ENCODE measurements around the gene MSANTD2. TPM values are rescaled to one million over a fixed set of nuclear protein-coding genes. Genes with fewer than 3 reads are reported as not detected.
A peak's percentile ranks its signal among the peaks of the same experiment; 100 is the strongest.
"Not testable (repeated sequence)": the region's sequence is repeated elsewhere in the genome, so short reads cannot be mapped to it uniquely, and the experiment has no call there.

Gene MSANTD2
- total RNA-seq, 1 donor from 2014 or later, result 43.8 TPM

- peak; percentile 37 for DNase-seq (ENCODE audit: low spot score)
Measured at GRCh38 chr11:124776865-124777645, 23.2 kb downstream of the MSANTD2 start.

DNA sequence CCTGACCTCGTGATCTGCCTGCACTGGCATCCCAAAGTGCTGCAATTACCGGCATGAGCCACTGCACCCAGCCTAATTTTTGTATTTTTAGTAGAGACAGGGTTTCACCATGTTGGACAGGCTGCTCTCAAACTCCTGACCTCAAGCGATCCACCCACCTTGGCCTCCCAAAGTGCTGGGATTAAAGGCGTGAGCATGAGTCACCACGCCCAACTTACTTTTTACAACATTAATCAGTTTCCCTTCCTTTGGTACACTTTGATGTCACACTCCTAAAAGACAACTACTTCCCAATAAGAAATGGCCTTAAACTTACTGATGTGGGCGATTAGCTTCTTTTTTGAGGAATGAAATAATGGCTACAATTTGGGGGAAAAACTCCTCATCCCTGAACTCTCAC is 29.2 kb downstream of the MSANTD2 start:
- DNase-seq (ENCODE audit: low spot score), result not testable (repeated sequence)

GRCh38 chr11:124769806-124770774 is 30.1 kb downstream of the MSANTD2 start:
- DNase-seq (ENCODE audit: low spot score), result no peak

DNA sequence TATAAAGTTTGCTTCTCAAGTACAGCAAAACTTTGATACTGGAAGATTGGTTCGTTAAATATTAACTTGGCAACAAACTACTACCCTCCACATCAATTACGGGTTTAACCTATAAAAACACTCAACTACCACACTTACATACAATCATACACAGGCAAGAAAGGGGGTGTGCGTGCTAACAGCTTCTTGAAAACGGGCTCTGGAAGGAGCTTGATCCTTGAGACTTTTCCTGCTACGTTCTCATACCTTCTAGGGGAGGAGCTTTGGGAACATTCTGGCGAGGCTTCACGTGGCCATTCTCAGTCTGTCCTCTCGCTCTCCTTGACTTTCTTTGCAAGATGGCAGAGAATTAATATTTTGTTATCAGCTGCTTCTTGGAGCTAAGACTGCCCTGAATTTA is 31.3 kb downstream of the MSANTD2 start:
- no peak for DNase-seq (ENCODE audit: low spot score)

- no peak for DNase-seq (ENCODE audit: low spot score)
Measured at GRCh38 chr11:124766156-124766555, 34.0 kb downstream of the MSANTD2 start.

DNA sequence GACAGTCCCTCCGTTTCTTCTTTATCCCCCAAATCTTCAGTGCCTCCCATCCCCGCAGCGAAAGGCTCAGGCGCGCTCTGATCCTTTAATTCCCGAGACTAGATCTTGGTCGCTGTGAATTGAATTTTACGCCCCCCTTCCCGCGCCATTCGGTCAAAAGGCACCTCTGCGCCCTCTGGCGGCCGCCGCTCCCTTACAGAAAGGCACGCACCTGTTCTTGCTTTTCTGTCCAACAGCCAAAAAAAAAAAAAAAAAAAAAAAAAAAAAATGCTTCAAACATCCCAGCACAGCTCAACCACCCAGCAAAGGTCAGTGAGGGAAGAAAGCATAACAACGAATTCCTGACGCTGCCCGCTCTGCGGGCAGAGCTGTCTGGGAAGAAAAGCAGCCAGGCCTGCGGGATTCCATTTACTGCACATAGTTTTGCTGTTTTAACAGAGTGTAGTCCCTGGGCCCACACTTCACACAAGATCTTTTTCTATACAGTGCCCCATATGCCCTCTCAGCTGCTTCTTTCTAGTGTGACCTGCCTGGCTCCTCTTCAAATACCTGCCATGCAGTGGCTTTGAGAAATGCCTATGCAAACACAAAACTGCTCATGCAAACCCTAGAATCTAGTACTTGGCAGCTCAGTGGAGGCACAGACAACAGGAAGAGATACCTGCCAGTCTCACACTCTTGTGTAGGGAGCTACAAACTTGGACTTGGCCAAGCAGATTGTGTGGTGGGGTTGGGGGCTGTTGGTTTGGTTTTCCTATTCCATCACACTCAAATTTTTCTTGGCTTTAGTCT is 36.9 kb downstream of the MSANTD2 start:
- DNase-seq (ENCODE audit: low spot score), result peak; percentile 73

GRCh38 chr11:124762624-124763155 is 37.5 kb downstream of the MSANTD2 start:
- peak; percentile 17 for DNase-seq (ENCODE audit: low spot score)

- no peak for DNase-seq (ENCODE audit: low spot score)
Measured at GRCh38 chr11:124762105-124762623, 38.0 kb downstream of the MSANTD2 start, which contains the start of gene ESAM. Gene ESAM, minus strand, starts transcription at chr11:124762290. Its CDS starts 136 bp downstream, at chr11:124762154.

- DNase-seq (ENCODE audit: low spot score), result peak; percentile 26
Measured at GRCh38 chr11:124761301-124762104, 38.7 kb downstream of the MSANTD2 start.

DNA sequence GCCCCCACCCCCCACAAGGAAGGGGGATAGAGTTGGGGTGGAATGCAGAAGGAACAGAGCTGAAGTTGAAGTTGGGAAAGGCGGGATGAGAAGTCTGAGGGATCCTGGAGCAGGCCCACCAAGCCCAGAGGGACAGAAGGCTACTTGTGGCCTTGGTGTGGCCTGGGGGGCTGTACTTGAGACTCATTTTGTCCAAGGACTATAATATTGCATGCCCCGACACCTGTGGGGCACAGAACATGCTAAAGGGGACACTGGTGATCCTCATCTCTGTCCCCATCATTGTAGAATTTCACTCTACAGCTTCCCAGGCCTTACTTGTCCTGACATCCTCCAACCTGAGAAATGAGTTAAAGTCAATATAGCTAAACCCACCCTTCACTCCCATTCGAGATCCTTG is 39.4 kb downstream of the MSANTD2 start:
- no peak for DNase-seq (ENCODE audit: low spot score)

DNA sequence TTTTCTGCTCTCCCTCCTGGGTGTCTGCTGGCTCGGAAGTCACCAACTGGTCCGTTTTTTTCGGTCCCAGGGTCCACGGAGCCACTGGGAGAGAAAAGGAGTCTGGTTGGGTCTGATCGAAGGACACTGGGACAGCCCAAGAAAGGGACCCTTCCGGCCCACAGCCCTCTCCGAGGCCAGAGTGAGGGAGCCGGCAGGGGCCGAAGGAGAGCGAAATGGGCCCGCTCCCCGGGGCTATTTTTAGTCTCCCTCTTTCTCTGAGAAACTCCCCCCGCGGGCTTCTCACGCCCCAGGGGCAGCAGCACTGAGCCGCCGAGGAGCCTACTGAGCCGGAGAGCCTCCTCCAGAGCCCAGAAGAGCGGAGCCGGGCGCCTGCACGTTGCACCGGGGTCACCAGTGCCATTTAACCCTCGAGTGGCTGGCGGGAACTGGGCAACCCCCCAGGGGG is 40.0 kb downstream of the MSANTD2 start:
- DNase-seq (ENCODE audit: low spot score), result peak; percentile 33

- DNase-seq (ENCODE audit: low spot score), result peak; percentile 53
Measured at GRCh38 chr11:124759266-124760204, 40.7 kb downstream of the MSANTD2 start.

DNA sequence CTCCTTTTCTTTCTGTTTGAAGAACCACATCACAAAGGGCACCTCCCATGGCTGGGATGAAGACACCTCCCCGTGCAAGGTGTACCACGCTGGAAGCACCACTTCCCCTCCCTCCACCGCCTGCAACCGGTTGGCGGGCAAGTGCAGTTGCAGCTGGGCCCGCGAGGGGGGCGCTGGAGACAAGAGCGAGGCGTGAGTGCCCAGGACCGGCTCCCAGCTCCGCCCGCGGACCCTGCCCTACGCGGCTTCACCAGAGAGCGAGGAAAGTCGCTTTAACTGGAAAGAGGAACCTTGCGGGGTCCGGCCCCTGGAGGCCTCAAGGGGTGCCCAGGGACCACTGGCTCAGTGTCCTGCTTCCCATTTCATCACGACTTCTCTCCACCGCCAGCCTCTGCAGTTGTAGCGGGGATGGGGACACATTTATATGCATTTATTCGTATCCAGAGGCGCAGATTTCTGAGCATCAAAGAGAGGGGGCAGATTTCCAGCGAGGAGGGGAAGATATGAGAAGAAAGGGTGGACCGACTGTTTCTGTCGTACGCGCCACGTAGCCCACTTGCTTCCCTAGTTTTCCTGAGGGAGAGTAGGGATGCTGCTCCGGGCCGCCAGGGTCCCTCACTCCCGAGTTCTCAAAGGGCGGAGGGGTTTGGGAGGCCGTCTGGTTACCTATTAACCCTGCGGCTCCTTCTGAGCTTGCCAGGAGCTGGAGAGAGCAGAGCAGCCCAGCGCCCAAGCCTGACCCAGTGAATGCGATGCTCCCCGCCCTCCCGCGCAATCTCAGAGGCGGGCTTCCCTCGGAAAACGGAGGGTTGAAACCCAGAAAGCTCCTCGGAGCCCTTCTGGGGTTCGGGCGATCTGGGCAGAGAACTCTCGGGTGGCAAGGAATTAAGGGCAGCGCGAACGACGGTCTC is 41.6 kb downstream of the MSANTD2 start:
- DNase-seq (ENCODE audit: low spot score), result peak; percentile 62

GRCh38 chr11:124757320-124757719 is 42.9 kb downstream of the MSANTD2 start:
- DNase-seq (ENCODE audit: low spot score), result no peak

GRCh38 chr11:124756753-124757227 is 43.4 kb downstream of the MSANTD2 start:
- DNase-seq (ENCODE audit: low spot score), result no peak

DNA sequence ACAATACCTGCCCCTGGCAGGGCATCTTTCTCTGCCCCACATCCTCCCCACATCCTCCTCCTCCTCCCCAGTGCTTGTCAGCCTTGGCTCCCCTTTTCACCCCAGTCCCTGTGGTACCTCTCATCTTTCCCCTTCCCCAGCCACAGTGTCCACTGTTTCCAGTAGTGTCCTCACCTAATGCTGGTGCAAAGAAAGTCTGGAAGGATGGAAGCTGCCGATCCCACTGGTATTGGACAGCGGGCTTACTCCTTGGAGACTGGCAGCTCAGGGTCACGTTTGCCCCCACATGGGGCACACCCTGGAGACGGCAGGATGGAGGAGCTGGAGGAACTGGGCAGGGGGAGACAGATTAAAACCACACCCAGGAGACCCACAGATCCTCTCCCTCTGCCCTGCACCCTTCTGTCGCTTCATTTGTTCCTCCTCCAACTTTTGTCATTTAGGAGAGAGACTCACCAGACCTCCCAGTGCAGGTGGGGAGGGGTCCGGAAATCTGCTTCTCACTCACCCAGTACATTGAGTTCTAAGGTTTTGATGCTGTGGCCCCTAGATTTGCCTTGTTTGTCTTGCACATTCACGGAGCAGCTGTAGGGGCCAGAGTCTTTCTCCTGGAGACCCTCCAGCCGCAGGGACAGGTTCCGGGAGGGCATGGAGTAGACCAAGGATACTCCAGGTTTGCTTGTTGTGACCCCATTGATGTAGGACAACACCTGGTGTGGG is 44.0 kb downstream of the MSANTD2 start:
- no peak for DNase-seq (ENCODE audit: low spot score)

DNA sequence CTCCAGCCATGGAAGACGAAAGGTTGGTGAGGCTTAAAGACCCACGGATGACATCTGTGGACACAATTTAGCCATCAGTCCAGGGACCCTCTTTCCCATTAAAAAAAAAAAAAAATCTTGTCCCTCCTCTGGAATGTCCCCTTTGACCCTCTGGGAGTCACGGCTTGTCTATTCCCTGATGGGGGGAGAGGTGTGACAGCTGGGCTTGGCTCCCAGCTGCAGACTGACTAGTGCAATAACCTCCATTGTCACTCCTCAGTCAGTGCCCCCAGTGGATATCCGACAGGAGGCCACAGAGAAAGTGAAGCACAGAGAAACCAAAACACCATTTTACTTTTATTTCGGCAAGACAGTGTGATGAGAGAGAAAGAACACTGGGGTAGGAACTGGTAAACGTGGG is 45.5 kb downstream of the MSANTD2 start:
- DNase-seq (ENCODE audit: low spot score), result no peak
